Body of pancreas (tissue), 4 donors: ENCODE measurements around the gene UGT1A8.

Experiments
- POLR2A ChIP-seq, 3 donors: fragments of 450-650 bp; IDR thresholded peaks; one replicate each; pipeline ENCODE4 v1.6.1; 2016; ENCODE audit warnings: antibody characterized with exemption in 3 of 3, mild to moderate bottlenecking in 2 of 3
- TF ChIP-seq, protein P1 (sequence below), 7 experiments: fragments of 450-650 bp in 4 of 7; fragments of 200-600 bp in 3 of 7; sonication (generic) in 3 of 7; IDR thresholded peaks; one replicate each; pipeline ENCODE4 v1.5.1; 2016 to 2019; ENCODE audit warnings: antibody characterized with exemption in 7 of 7

DNA sequence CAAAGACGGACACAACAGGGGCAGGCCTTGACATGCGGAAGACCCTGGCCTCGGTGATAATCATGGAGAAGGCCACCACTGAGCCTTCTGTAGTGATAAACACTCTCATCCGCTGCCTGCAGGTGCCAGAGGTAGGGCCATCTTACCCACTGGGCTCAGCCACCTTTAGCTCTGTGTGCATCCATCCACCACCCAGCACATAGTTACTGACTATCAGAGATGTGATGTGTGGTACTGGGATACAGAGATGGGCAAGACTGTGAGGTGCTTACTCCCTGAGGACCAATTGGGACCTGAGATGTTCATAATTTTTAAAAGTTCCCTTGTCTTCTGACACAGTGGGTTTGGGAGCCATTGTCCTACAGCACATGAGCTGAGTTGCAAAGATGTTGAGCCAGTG, 162.3 kb downstream of the UGT1A8 start:
- TF ChIP-seq, protein P1, sequence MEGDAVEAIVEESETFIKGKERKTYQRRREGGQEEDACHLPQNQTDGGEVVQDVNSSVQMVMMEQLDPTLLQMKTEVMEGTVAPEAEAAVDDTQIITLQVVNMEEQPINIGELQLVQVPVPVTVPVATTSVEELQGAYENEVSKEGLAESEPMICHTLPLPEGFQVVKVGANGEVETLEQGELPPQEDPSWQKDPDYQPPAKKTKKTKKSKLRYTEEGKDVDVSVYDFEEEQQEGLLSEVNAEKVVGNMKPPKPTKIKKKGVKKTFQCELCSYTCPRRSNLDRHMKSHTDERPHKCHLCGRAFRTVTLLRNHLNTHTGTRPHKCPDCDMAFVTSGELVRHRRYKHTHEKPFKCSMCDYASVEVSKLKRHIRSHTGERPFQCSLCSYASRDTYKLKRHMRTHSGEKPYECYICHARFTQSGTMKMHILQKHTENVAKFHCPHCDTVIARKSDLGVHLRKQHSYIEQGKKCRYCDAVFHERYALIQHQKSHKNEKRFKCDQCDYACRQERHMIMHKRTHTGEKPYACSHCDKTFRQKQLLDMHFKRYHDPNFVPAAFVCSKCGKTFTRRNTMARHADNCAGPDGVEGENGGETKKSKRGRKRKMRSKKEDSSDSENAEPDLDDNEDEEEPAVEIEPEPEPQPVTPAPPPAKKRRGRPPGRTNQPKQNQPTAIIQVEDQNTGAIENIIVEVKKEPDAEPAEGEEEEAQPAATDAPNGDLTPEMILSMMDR (IDR thresholded peaks at IDR 0.05) = no peak
- no peak for TF ChIP-seq POLR2A (IDR thresholded peaks at IDR 0.05)
